Measurements from ENCODE around the gene AP2B1.
A peak's percentile ranks its signal among the peaks of the same experiment; 100 is the strongest.

AP2B1 gene

DNA sequence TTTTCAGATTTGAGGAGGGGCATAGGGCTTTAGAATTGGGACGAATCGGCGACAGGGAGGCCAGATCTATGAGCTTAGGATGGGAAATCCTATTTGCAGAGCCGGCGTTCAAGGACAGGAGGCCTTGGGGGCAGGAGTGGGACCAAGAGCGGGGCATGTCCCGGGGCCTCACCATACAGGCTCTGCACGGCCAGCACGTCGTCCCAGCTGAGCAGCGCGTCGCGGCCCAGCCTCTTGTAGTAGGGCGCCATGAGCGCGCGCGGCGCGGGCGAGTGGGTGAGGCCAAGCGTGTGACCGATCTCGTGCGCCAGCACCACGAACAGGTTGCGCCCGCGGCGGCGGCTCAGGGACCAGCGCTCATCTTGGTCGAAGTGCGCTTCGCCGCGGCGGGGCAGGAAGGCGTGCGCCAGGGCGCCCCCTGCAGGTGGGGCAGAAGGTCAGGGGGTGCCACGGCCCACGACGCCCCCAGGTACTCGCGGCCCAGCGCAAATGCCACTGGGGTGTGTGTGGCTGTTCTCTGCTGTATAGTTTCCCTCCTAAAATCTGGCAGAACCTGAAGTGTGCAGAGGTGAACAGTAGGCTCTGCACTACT lies 182.9 kb downstream of the AP2B1 start:
- TF ChIP-seq, protein P1, sequence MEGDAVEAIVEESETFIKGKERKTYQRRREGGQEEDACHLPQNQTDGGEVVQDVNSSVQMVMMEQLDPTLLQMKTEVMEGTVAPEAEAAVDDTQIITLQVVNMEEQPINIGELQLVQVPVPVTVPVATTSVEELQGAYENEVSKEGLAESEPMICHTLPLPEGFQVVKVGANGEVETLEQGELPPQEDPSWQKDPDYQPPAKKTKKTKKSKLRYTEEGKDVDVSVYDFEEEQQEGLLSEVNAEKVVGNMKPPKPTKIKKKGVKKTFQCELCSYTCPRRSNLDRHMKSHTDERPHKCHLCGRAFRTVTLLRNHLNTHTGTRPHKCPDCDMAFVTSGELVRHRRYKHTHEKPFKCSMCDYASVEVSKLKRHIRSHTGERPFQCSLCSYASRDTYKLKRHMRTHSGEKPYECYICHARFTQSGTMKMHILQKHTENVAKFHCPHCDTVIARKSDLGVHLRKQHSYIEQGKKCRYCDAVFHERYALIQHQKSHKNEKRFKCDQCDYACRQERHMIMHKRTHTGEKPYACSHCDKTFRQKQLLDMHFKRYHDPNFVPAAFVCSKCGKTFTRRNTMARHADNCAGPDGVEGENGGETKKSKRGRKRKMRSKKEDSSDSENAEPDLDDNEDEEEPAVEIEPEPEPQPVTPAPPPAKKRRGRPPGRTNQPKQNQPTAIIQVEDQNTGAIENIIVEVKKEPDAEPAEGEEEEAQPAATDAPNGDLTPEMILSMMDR (IDR thresholded peaks at IDR 0.05) = peak; percentile 84
- TF ChIP-seq ZFX (IDR thresholded peaks at IDR 0.05; ENCODE audit: borderline replicate concordance) = no peak
- no peak overlapping the region for H3K27ac ChIP-seq

DNA sequence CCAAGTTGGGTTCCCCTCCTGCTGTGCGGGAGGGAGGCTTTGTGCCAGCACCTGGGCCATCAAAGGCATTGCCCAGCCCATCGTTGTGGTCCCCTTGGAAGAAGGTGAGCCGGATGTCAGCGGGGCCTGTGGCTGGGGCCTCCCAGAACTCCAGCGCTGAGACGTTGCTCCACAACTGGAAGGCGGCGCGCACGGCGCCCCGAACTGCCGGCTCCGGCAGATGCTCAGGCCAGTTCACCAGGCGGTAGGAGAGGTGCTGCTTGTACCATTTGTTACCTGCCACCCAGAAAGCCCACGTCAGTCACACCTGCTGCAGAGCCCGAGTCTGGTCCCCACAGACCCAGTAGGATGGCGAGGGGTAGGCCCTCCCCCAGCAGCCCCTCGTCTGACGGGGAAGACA lies 186.0 kb downstream of the AP2B1 start:
- no peak overlapping the region for H3K27ac ChIP-seq
- TF ChIP-seq, protein P1 (IDR thresholded peaks at IDR 0.05) = no peak

DNA sequence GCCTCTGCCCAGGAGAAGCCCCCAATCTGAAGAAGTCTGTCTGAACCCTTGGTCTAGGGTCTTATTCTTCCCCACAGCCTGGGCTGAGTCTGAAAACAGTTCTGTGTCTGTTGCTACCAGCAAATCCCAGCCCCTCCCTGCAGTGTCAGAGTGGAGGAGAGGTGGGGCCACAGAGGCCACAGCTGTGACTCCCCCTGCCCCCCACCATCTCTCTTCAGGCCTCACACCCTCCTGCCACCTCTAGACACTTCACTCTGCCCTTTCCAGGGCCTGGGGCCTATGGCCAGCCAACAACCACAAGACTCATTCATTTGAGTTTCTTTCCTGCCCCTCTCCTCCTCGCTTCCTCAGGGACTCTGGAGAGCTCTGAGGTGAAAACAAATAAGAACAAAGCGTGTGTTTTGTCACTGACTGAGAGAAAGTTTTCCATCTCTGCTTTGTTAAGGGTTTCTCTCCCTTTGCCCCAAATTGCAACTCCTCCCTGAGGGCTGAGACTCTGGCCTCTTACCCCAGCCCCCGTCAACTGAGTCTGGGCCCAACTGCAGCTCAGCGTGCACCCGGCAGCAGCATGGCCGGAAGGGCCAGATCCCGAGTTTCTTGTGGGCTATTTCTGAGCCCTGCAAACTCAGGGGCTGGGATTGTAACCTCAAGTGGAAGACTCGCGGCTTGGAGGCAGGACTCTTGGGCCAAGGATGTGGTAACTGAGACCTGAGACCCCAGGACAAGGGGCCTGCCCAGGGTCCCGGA lies 186.7 kb downstream of the AP2B1 start:
- H3K27ac ChIP-seq = no peak overlapping the region
- TF ChIP-seq, protein P1 (IDR thresholded peaks at IDR 0.05) = no peak
- TF ChIP-seq ZFX (IDR thresholded peaks at IDR 0.05; ENCODE audit: borderline replicate concordance) = no peak

DNA sequence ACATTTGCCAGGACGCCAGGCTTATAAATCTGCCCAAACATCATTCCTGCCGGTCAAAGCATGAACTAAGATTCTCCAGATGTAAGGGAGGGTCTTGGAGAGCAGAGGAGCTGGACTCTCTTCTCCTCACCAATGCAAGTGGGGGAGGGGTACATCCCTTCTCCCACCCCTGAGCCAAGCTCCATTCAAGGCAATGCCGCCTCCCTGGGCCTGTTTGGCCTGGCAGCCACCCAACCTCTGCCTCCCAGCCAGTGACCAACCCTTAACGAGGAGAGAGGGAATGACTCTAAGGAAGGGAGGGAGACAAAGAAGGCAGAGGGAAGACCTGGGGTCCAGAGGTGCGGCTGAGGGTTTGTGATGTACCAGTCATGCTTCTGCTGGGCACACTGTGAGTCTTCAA lies 187.4 kb downstream of the AP2B1 start:
- H3K27ac ChIP-seq = no peak overlapping the region
- TF ChIP-seq ZFX (IDR thresholded peaks at IDR 0.05; ENCODE audit: borderline replicate concordance) = no peak
- TF ChIP-seq, protein P1 (IDR thresholded peaks at IDR 0.05) = no peak

DNA sequence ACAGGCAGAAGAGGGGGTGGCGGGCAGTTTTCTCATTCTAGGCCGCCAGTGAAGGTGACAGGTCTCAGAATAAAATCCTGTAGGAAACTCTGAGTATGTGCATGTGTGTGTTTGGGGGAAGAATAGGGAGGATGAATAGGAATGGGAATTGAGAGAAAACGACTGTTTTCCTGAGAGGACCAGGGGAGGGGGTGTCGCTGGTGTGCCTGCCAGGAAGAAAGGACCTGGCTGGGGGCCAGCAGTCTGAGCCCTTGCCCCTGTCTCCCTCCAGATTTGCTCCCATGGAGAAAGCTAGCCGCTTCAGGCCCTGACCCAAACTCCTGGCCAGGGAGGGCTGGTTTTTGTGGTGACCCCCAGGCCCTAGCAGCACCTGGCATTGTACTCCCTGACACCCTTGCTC lies 187.9 kb downstream of the AP2B1 start:
- TF ChIP-seq ZFX (IDR thresholded peaks at IDR 0.05; ENCODE audit: borderline replicate concordance) = no peak
- TF ChIP-seq, protein P1 (IDR thresholded peaks at IDR 0.05) = no peak
- no peak overlapping the region for H3K27ac ChIP-seq

DNA sequence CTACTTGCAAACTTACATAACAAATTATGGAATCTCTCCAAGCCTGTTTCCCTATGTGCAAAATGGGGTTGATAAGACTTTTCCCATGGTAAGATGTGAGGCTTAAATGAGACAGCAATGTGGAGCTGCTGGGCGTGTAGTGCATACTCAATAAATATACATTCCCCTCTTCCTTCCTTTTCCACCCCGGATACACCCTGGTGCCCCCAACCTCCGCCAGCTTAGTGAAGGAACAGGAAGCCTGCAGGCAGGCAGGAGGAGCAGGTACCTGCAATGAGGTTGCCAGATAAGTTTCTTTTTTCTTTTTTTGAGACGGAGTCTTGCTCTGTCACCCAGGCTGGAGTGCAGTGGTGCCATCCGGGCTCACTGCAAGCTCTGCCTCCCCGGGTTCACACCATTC lies 188.5 kb downstream of the AP2B1 start:
- no peak for TF ChIP-seq ZFX (IDR thresholded peaks at IDR 0.05; ENCODE audit: borderline replicate concordance)
- TF ChIP-seq, protein P1 (IDR thresholded peaks at IDR 0.05) = no peak
- H3K27ac ChIP-seq = no peak overlapping the region
